CD4-positive, alpha-beta T cell (primary cell): ENCODE data around the gene R3HDM2. TPM values are rescaled to one million over a fixed set of nuclear protein-coding genes. Genes with fewer than 3 reads are reported as not detected.
A peak's percentile ranks its signal among the peaks of the same experiment; 100 is the strongest.

Experiments
- ATAC-seq: fragments of 200-7000 bp; cut with Tn5 transposase; one replicate; pipeline ENCODE4 v1.10.0; 2022; ENCODE audit warnings: mild to moderate bottlenecking; ENCODE audit not compliant: poor library complexity
- CTCF ChIA-PET: fragments of 350-600 bp; sonication (Branson Sonifier 250); formaldehyde crosslinking; loops from one replicate; lab custom pipeline; 2021; ENCODE audit warnings: antibody characterized with exemption, inconsistent platforms; lab: Charles Lee
- POLR2A ChIA-PET: fragments of 350-600 bp; sonication (Branson Sonifier 250); formaldehyde crosslinking; loops from one replicate; lab custom pipeline; 2021; ENCODE audit warnings: antibody characterized with exemption, inconsistent platforms; lab: Charles Lee
- DNase-seq, 14 experiments: peaks; one replicate each; pipeline ENCODE4 v3.0.0-alpha.2; 2013 to 2020; ENCODE audit warnings: mixed read lengths in 2 of 14
- H3K27ac ChIP-seq, 2 donors: one replicate each; pipeline versions ENCODE4 v1.5.1 to v1.7.0; 2013; ENCODE audit warnings: low read length in 2 of 2, low read depth in 1 of 2, mild to moderate bottlenecking in 1 of 2
- H3K27me3 ChIP-seq, 2 experiments: 1 replicate in 1 of 2; 2 replicates in 1 of 2; pipeline versions ENCODE4 v1.6.1 to v1.7.0; 2013; ENCODE audit warnings: low read length in 2 of 2, control low read depth in 1 of 2, mild to moderate bottlenecking in 1 of 2, moderate library complexity in 1 of 2; ENCODE audit not compliant: insufficient read depth in 2 of 2, control insufficient read depth in 1 of 2
- H3K36me3 ChIP-seq: one replicate; pipeline ENCODE4 v1.6.1; 2013; ENCODE audit warnings: low read length, control low read depth; ENCODE audit not compliant: insufficient read depth
- H3K4me1 ChIP-seq: one replicate; pipeline ENCODE4 v1.6.1; 2013; ENCODE audit warnings: low read length, control low read depth; ENCODE audit not compliant: insufficient read depth
- H3K4me3 ChIP-seq: one replicate; pipeline ENCODE4 v1.5.1; 2013; ENCODE audit warnings: mild to moderate bottlenecking, low read length, moderate library complexity
- H3K9me3 ChIP-seq, 2 experiments: 1 replicate in 1 of 2; 2 replicates in 1 of 2; pipeline versions ENCODE4 v1.6.1 to v1.7.0; 2013; ENCODE audit warnings: low read length in 2 of 2, mild to moderate bottlenecking in 2 of 2, control low read depth in 1 of 2, moderate library complexity in 1 of 2; ENCODE audit not compliant: control insufficient read depth in 1 of 2, insufficient read depth in 1 of 2
- H3K27ac Mint-ChIP-seq: one replicate; pipeline ENCODE4 v1.8.0; 2020; ENCODE audit warnings: mixed read lengths
- H3K27me3 Mint-ChIP-seq: one replicate; pipeline ENCODE4 v1.8.0; 2021; ENCODE audit warnings: mixed read lengths
- H3K36me3 Mint-ChIP-seq: one replicate; pipeline ENCODE4 v1.8.0; 2021; ENCODE audit warnings: low read depth, mixed read lengths
- H3K4me1 Mint-ChIP-seq: one replicate; pipeline ENCODE4 v1.8.0; 2021; ENCODE audit warnings: low read depth, mixed read lengths
- H3K4me3 Mint-ChIP-seq: one replicate; pipeline ENCODE4 v1.8.0; 2020; ENCODE audit warnings: mild to moderate bottlenecking, mixed read lengths
- H3K9me3 Mint-ChIP-seq: one replicate; pipeline ENCODE4 v1.8.0; 2020; ENCODE audit warnings: mixed read lengths
- CTCF ChIP-seq: fragments of 200-600 bp; IDR thresholded peaks from one replicate; pipeline ENCODE4 v1.8.0; 2022; ENCODE audit warnings: antibody characterized with exemption, mild to moderate bottlenecking
- intact Hi-C, 2 experiments: fragments of 100-400 bp; cut with DNase I in 1 of 2; cut with micrococcal nuclease in 1 of 2; formaldehyde crosslinking; loops; one replicate each; pipeline versions ENCODE4 v1.15.1 to v1.9.0; 2023 to 2025; cut with DNase I, micrococcal nuclease
- total RNA-seq, 174 experiments: library from RNA in 2 of 174; stranded (reverse) in 2 of 174; gene quantifications; one replicate each; pipeline ENCODE4 v1.2.3 and lab custom pipeline; 2021 to 2026

The R3HDM2 gene
- total RNA-seq, 2 experiments from 2014 or later, result 106 to 115 TPM

- Histone ChIP-seq H3K27me3 (peaks cover 73 to 82% of the 10 kb centered on the region in 2 experiments), H3K9me3 (peaks cover 0 to 29% of the 10 kb centered on the region in 2 experiments), H3K4me3 (peak overlapping the region; percentile 40), H3K4me1 (peaks cover 68% of the 10 kb centered on the region), H3K36me3 (no peaks in the 10 kb centered on the region), H3K27ac (no peak overlapping the region)
- CTCF ChIA-PET, result interaction anchor here (1.8 to 7.9 kb wide), 2 partner anchors 9 to 25 kb away, joined by 12 to 225 read pairs; a partner anchor contains a TSS
- peaks cover 68% of the 10 kb centered on the region for H3K4me1 Mint-ChIP-seq
- no peak for TF ChIP-seq CTCF
- ATAC-seq, result peak; percentile 12
- peak overlapping the region; percentile 50 for H3K27ac Mint-ChIP-seq
- intact Hi-C loops, result no loop called here
- H3K9me3 Mint-ChIP-seq, result no peaks in the 10 kb centered on the region
- no peaks in the 10 kb centered on the region for H3K36me3 Mint-ChIP-seq
- peak overlapping the region; percentile 88 for H3K4me3 Mint-ChIP-seq
- POLR2A ChIA-PET, result interaction anchor here (0.6 to 1.9 kb wide), 3 partner anchors 9 to 21 kb away, joined by 6 read pairs; partner anchors contain the start of gene SHMT2
- peak in 4 of 14 experiments; percentile 27 to 69 (median 44) for DNase-seq
- peaks cover 81% of the 10 kb centered on the region for H3K27me3 Mint-ChIP-seq
These were observed 213.6 kb downstream of the R3HDM2 start for GRCh38 chr12:57216921-57217879.

- Histone ChIP-seq H3K36me3 (no peaks in the 10 kb centered on the region), H3K4me3 (peak within 1 kb of the TSS; percentile 40), H3K27me3 (peaks cover 64 to 73% of the 10 kb centered on the region in 2 experiments), H3K27ac (no peak within 1 kb of the TSS), H3K9me3 (peaks cover 0 to 24% of the 10 kb centered on the region in 2 experiments), H3K4me1 (peaks cover 63% of the 10 kb centered on the region)
- ChIA-PET CTCF (interaction anchor here (1.8 to 7.9 kb wide), 2 partner anchors 10 to 26 kb away, joined by 12 to 225 read pairs; a partner anchor contains a TSS), POLR2A (interaction anchor here (0.6 to 3.2 kb wide), 4 partner anchors 10 to 26 kb away, joined by 6 to 11 read pairs (median 6); partner anchors contain the start of gene SHMT2)
- H3K27ac Mint-ChIP-seq, result peak within 1 kb of the TSS; percentile 50
- H3K27me3 Mint-ChIP-seq, result peaks cover 72% of the 10 kb centered on the region
- no peaks in the 10 kb centered on the region for H3K36me3 Mint-ChIP-seq
- H3K4me1 Mint-ChIP-seq, result peaks cover 61% of the 10 kb centered on the region
- TF ChIP-seq CTCF, result no peak
- no peaks in the 10 kb centered on the region for H3K9me3 Mint-ChIP-seq
- peak in 12 of 14 experiments; percentile 42 to 80 (median 62) for DNase-seq
- H3K4me3 Mint-ChIP-seq, result peak within 1 kb of the TSS; percentile 88
- intact Hi-C loops, result no loop called here
- ATAC-seq, result peak; percentile 11
These were observed 214.6 kb downstream of the R3HDM2 start, which contains the start of gene NXPH4 for GRCh38 chr12:57216014-57216911. Gene NXPH4, plus strand, starts transcription at chr12:57216794. Its CDS starts 176 bp downstream, at chr12:57216970.

- ChIA-PET CTCF (interaction anchor here (1.8 to 7.9 kb wide), 3 partner anchors 10 to 27 kb away, joined by 12 to 225 read pairs (median 24); partner anchors contain the start of gene SHMT2), POLR2A (interaction anchor here (1.0 to 3.2 kb wide), 2 partner anchors 14 to 27 kb away, joined by 6 to 11 read pairs; partner anchors contain the start of gene SHMT2)
- H3K27ac ChIP-seq, result no peak overlapping the region
- intact Hi-C loops, result no loop called here
- peaks cover 55% of the 10 kb centered on the region for H3K4me1 Mint-ChIP-seq
- peaks cover 58 to 67% of the 10 kb centered on the region in 2 experiments for H3K27me3 ChIP-seq
- ATAC-seq (peak; percentile 22), DNase-seq (peak in 5 of 14 experiments; percentile 23 to 70 (median 50))
- H3K4me1 ChIP-seq, result peaks cover 59% of the 10 kb centered on the region
- no peaks in the 10 kb centered on the region for H3K36me3 ChIP-seq
- no peaks in the 10 kb centered on the region for H3K36me3 Mint-ChIP-seq
- peak overlapping the region; percentile 6 for H3K4me3 ChIP-seq
- H3K9me3 Mint-ChIP-seq, result no peaks in the 10 kb centered on the region
- H3K9me3 ChIP-seq, result peaks cover 0 to 21% of the 10 kb centered on the region in 2 experiments
- peaks cover 66% of the 10 kb centered on the region for H3K27me3 Mint-ChIP-seq
- peak overlapping the region; percentile 69 for H3K4me3 Mint-ChIP-seq
- TF ChIP-seq CTCF, result no peak
- no peak overlapping the region for H3K27ac Mint-ChIP-seq
These were observed 215.2 kb downstream of the R3HDM2 start for GRCh38 chr12:57215668-57216013.
